Body of pancreas (tissue), 4 donors: Measurements from ENCODE around the gene ZDHHC4. TPM values are rescaled to one million over a fixed set of nuclear protein-coding genes. Genes with fewer than 3 reads are reported as not detected.

Experiments used
- ATAC-seq: fragments of 150-250 bp; one replicate; pipeline ENCODE4 v1.9.1; 2016
- DNase-seq, 4 donors: peaks; one replicate each; pipeline ENCODE4 v3.0.0-alpha.2; 2019
- H3K27ac ChIP-seq, 4 donors: fragments of 200-600 bp; sonication (generic); 1 replicate in 3 of 4; 2 replicates in 1 of 4; pipeline versions ENCODE4 v1.5.1 to v1.6.1; 2016 to 2019; ENCODE audit warnings: mild to moderate bottlenecking in 1 of 4, mixed read lengths in 1 of 4, moderate library complexity in 1 of 4
- H3K27me3 ChIP-seq, 2 donors: fragments of 200-600 bp; sonication (generic); one replicate each; pipeline ENCODE4 v1.6.0; 2016; ENCODE audit warnings: mild to moderate bottlenecking in 1 of 2
- H3K36me3 ChIP-seq, 2 donors: fragments of 200-600 bp; sonication (generic); replicated peaks in 1 of 2; 2 replicates each; pipeline ENCODE4 v1.5.1; 2016; ENCODE audit warnings: low read depth in 2 of 2; ENCODE audit not compliant: insufficient read depth in 1 of 2
- H3K4me1 ChIP-seq: fragments of 200-600 bp; sonication (generic); one replicate; pipeline ENCODE4 v1.6.0; 2016
- H3K4me3 ChIP-seq, 2 donors: fragments of 200-600 bp; sonication (generic); 1 replicate in 1 of 2; 2 replicates in 1 of 2; pipeline ENCODE4 v1.5.1; 2016 to 2019
- H3K9me3 ChIP-seq, 3 donors: fragments of 200-600 bp; sonication (generic); 1 replicate in 2 of 3; 2 replicates in 1 of 3; pipeline ENCODE4 v1.5.1; 2016
- POLR2A ChIP-seq, 3 donors: fragments of 450-650 bp; IDR thresholded peaks; one replicate each; pipeline ENCODE4 v1.6.1; 2016; ENCODE audit warnings: antibody characterized with exemption in 3 of 3, mild to moderate bottlenecking in 2 of 3
- WGBS, 2 donors: methylation state at CpG; one replicate each; pipeline ENCODE4 v1.1.5; 2017; 5-methylcytosine and 5-hydroxymethylcytosine counted together
- intact Hi-C: fragments of 100-400 bp; cut with DNase I; formaldehyde crosslinking; loops from one replicate; pipeline ENCODE4 v1.15.1; 2023
- total RNA-seq, 2 donors: library from RNA; depleted of rRNA; stranded (reverse); fragments of >200 nt; gene quantifications; one replicate each; pipeline ENCODE4 v1.1.0, GENCODE V29; 2016
- TF ChIP-seq, protein P1 (sequence below), 7 experiments: fragments of 450-650 bp in 4 of 7; fragments of 200-600 bp in 3 of 7; sonication (generic) in 3 of 7; IDR thresholded peaks; one replicate each; pipeline ENCODE4 v1.5.1; 2016 to 2019; ENCODE audit warnings: antibody characterized with exemption in 7 of 7

The ZDHHC4 gene
- total RNA-seq, 2 donors from 2014 or later = 19.1 to 35.5 TPM

DNA sequence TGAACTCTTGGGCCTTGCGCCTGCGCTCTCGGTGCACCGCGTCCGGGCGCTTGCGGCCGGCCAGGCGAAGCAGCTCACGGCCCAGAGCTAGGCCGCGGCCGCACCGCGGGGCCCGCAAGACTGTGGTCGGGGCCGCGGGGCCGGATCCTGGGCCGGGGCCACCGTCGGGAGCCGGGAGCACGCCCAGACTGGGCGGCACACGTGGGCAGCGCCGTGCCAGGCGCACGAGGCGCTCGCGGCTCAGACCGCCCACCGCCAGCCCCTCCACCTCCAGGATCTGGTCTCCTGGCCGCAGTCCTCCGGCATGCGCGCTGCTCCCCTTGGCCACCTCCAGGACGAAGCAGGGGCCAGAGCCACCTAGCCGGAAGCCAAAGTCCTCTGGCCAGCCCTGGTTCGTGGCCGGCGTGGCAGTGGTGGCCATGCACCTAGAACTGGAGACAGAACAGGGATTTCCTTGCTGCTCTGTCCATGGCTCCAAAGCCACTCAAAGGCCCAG lies 26.2 kb upstream of the ZDHHC4 start, which contains the start of gene GRID2IP:
GRID2IP (minus strand) TSS at position 446 of the 496 bp plus-strand sequence; CDS start at position 421, 25 bp downstream.
- no peaks in the 10 kb centered on the region for H3K36me3 ChIP-seq
- no peaks in the 10 kb centered on the region for H3K9me3 ChIP-seq
- DNase-seq (no peak), ATAC-seq (no peak)
- TF ChIP-seq, protein P1, sequence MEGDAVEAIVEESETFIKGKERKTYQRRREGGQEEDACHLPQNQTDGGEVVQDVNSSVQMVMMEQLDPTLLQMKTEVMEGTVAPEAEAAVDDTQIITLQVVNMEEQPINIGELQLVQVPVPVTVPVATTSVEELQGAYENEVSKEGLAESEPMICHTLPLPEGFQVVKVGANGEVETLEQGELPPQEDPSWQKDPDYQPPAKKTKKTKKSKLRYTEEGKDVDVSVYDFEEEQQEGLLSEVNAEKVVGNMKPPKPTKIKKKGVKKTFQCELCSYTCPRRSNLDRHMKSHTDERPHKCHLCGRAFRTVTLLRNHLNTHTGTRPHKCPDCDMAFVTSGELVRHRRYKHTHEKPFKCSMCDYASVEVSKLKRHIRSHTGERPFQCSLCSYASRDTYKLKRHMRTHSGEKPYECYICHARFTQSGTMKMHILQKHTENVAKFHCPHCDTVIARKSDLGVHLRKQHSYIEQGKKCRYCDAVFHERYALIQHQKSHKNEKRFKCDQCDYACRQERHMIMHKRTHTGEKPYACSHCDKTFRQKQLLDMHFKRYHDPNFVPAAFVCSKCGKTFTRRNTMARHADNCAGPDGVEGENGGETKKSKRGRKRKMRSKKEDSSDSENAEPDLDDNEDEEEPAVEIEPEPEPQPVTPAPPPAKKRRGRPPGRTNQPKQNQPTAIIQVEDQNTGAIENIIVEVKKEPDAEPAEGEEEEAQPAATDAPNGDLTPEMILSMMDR (IDR thresholded peaks at IDR 0.05) = no peak
- no peak for TF ChIP-seq POLR2A (IDR thresholded peaks at IDR 0.05)
- no peaks in the 10 kb centered on the region for H3K27me3 ChIP-seq
- intact Hi-C loops = no loop called here
- no peaks in the 10 kb centered on the region for H3K4me1 ChIP-seq
- WGBS, 2 donors = 75 to 82% methylated on average over 4 to 31 of the region's 46 CpGs
- no peak within 1 kb of the TSS for H3K27ac ChIP-seq
- H3K4me3 ChIP-seq = no peak within 1 kb of the TSS

DNA sequence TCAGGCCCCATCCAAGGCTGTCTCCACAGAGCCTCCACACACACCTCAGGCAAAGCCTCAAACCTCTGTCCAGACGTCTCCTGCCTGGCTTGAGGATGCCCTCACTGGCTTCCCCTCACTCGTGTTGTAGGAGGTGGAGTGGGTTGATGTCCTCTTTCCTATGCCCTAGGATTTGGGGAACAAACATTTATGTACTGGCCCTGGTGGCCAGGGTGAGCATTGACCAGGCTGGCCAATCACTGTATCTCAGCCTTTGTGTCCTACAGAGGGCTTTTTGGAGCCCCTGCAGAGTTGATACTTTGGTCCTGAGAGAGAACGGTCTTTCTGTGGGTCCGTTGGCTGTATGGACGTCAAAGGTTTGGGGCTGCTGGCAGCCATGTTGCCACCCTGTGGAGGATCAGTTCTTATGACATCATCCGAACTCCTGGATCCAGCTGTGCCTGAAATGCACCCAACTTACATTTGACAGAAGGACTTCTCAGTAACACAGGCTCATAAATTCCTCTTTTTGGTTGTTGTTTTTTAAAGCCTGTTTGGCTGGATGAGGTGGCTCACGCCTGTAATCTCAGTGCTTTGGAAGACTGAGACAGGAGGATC lies 23.7 kb upstream of the ZDHHC4 start:
- no peaks in the 10 kb centered on the region for H3K9me3 ChIP-seq
- ATAC-seq (no peak), DNase-seq (no peak)
- H3K27me3 ChIP-seq = no peaks in the 10 kb centered on the region
- H3K4me1 ChIP-seq = no peaks in the 10 kb centered on the region
- no peak overlapping the region for H3K4me3 ChIP-seq
- H3K27ac ChIP-seq = no peak overlapping the region
- TF ChIP-seq, protein P1 (IDR thresholded peaks at IDR 0.05) = no peak
- TF ChIP-seq POLR2A (IDR thresholded peaks at IDR 0.05) = no peak
- no peaks in the 10 kb centered on the region for H3K36me3 ChIP-seq
- intact Hi-C loops = no loop called here
- WGBS, 2 donors = 57 to 65% methylated on average over 6 to 7 of the region's 7 CpGs

DNA sequence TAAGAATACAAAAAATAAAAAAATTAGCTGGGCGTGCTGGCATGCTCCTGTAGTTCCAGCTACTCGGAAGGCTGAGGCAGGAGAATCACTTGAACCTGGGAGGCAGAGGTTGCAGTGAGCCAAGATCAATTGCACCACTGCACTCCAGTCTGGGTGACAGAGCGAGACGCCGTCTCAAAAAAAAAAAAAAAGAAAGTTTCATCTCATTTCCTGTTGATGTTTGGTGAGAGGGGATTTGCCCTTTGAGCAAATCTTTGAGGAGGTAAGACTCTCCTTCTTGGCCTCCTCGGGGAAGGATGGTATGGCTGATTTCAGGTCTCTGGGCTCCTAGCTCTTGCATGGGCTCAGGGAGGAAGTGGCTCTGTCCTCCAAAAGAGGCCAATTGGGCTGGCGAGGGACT lies 22.4 kb upstream of the ZDHHC4 start:
- intact Hi-C loops = no loop called here
- no peaks in the 10 kb centered on the region for H3K4me1 ChIP-seq
- WGBS, 2 donors = 68 to 69% methylated on average over 7 of the region's 7 CpGs
- no peak overlapping the region for H3K4me3 ChIP-seq
- H3K27me3 ChIP-seq = no peaks in the 10 kb centered on the region
- no peak overlapping the region for H3K27ac ChIP-seq
- H3K36me3 ChIP-seq = no peaks in the 10 kb centered on the region
- DNase-seq = no peak
- no peaks in the 10 kb centered on the region for H3K9me3 ChIP-seq
- TF ChIP-seq, protein P1 (IDR thresholded peaks at IDR 0.05) = no peak
- no peak for TF ChIP-seq POLR2A (IDR thresholded peaks at IDR 0.05)
- no peak for ATAC-seq

DNA sequence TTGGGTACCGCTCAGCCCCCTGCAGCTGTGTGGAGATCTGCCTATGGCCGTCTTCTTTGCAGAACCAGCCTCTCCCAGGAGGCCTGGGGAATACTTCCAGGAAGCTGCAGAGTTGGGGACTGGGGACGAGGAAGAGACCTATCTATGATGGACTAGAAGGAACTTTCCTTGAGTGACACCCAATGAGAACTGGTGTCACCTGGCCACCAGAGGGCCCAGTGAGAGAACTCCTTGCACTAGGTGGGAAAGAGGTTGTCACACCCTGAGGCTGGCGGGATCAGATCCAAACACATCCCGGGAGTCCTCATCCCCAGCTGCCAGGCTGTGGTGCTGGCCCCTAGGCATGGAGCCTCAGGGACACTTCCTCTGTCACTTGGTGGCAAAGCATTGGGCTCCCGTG lies 21.1 kb upstream of the ZDHHC4 start:
- DNase-seq = peak in 2 of 4 donors; percentile 17 to 20
- intact Hi-C loops = no loop called here
- Histone ChIP-seq H3K27me3 (no peaks in the 10 kb centered on the region), H3K4me3 (no peak overlapping the region), H3K36me3 (no peaks in the 10 kb centered on the region), H3K9me3 (no peaks in the 10 kb centered on the region), H3K4me1 (no peaks in the 10 kb centered on the region), H3K27ac (no peak overlapping the region)
- 54 to 60% methylated on average over 2 to 6 of the region's 6 CpGs for WGBS, 2 donors
- no peak for ATAC-seq
- TF ChIP-seq POLR2A (IDR thresholded peaks at IDR 0.05) = no peak
- TF ChIP-seq, protein P1 (IDR thresholded peaks at IDR 0.05) = peak in 2 of 7 experiments; percentile 14 to 18

DNA sequence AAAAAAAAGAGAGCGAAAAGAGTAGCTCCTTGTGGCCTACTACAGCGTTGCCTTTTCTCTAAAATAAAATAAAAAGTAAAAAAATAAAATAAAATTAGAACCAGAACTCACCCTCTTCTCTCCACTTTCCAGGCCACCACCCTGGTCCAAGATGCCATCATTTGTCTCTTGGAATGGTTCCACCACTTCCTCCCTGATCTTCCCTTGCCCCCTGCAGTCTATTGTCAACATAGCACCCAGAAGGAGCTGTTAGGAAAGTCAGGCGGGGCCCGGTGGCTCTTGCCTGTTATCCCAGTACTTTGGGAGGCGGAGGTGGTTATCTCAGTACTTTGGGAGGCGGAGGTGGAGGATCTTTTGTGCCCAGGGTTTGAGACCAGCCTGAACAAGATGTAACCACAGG lies 18.4 kb upstream of the ZDHHC4 start:
- intact Hi-C loops = no loop called here
- no peaks in the 10 kb centered on the region for H3K4me1 ChIP-seq
- WGBS, 2 donors = 55% methylated on average over 6 of the region's 6 CpGs
- ATAC-seq (no peak), DNase-seq (peak in 1 of 4 donors; percentile 14)
- TF ChIP-seq, protein P1 (IDR thresholded peaks at IDR 0.05) = peak in 1 of 7 experiments; percentile 14
- no peak for TF ChIP-seq POLR2A (IDR thresholded peaks at IDR 0.05)
- no peak overlapping the region for H3K27ac ChIP-seq
- H3K4me3 ChIP-seq = no peak overlapping the region
- H3K27me3 ChIP-seq = no peaks in the 10 kb centered on the region
- H3K36me3 ChIP-seq = no peaks in the 10 kb centered on the region
- no peaks in the 10 kb centered on the region for H3K9me3 ChIP-seq
